ENCODE data around the gene DNAJA1.
"Not testable (repeated sequence)": the region's sequence is repeated elsewhere in the genome, so short reads cannot be mapped to it uniquely, and the experiment has no call there.

DNAJA1 gene

GRCh38 chr9:33024966-33025571 is at the start of gene DNAJA1:
Gene DNAJA1, plus strand, starts transcription at chr9:33025273. Its CDS starts 1,212 bp downstream, at chr9:33026485.
- in situ Hi-C loops (cut with MboI; ENCODE audit: low sequenced_read_pairs), result no loop called here

- in situ Hi-C loops (cut with MboI; ENCODE audit: low sequenced_read_pairs), result loop anchor here (25.0 kb wide), 1 partner anchor 566 kb away; no protein-coding TSS in a partner anchor
Measured at GRCh38 chr9:32978051-32978450, 47.0 kb upstream of the DNAJA1 start.

- in situ Hi-C loops (cut with MboI; ENCODE audit: low sequenced_read_pairs), result loop anchor here (25.0 kb wide), 1 partner anchor 575 kb away; no protein-coding TSS in a partner anchor
Measured at GRCh38 chr9:32986971-32987370, 38.1 kb upstream of the DNAJA1 start.

GRCh38 chr9:32989660-32990059 is 35.4 kb upstream of the DNAJA1 start:
- in situ Hi-C loops (cut with MboI; ENCODE audit: low sequenced_read_pairs), result loop anchor here (25.0 kb wide), 1 partner anchor 577 kb away; no protein-coding TSS in a partner anchor

GRCh38 chr9:32991897-32992594 is 33.0 kb upstream of the DNAJA1 start:
- in situ Hi-C loops (cut with MboI; ENCODE audit: low sequenced_read_pairs), result loop anchor here (25.0 kb wide), 1 partner anchor 580 kb away; no protein-coding TSS in a partner anchor

GRCh38 chr9:32992595-32993238 is 32.4 kb upstream of the DNAJA1 start:
- in situ Hi-C loops (cut with MboI; ENCODE audit: low sequenced_read_pairs), result loop anchor here (25.0 kb wide), 1 partner anchor 580 kb away; no protein-coding TSS in a partner anchor

GRCh38 chr9:33000682-33001055 is 24.4 kb upstream of the DNAJA1 start:
- in situ Hi-C loops (cut with MboI; ENCODE audit: low sequenced_read_pairs), result not testable (repeated sequence)

GRCh38 chr9:33005335-33005734 is 19.7 kb upstream of the DNAJA1 start:
- in situ Hi-C loops (cut with MboI; ENCODE audit: low sequenced_read_pairs), result not testable (repeated sequence)

GRCh38 chr9:33007755-33008154 is 17.3 kb upstream of the DNAJA1 start:
- in situ Hi-C loops (cut with MboI; ENCODE audit: low sequenced_read_pairs), result no loop called here

- in situ Hi-C loops (cut with MboI; ENCODE audit: low sequenced_read_pairs), result no loop called here
Measured at GRCh38 chr9:33011831-33012230, 13.2 kb upstream of the DNAJA1 start.

GRCh38 chr9:33012328-33013069 is 12.6 kb upstream of the DNAJA1 start:
- in situ Hi-C loops (cut with MboI; ENCODE audit: low sequenced_read_pairs), result no loop called here

- in situ Hi-C loops (cut with MboI; ENCODE audit: low sequenced_read_pairs), result no loop called here
Measured at GRCh38 chr9:33013962-33014664, 11.0 kb upstream of the DNAJA1 start.

GRCh38 chr9:33014665-33015014 is 10.4 kb upstream of the DNAJA1 start:
- in situ Hi-C loops (cut with MboI; ENCODE audit: low sequenced_read_pairs), result no loop called here

- in situ Hi-C loops (cut with MboI; ENCODE audit: low sequenced_read_pairs), result no loop called here
Measured at GRCh38 chr9:33017283-33018041, 7.6 kb upstream of the DNAJA1 start.

GRCh38 chr9:33019797-33020196 is 5.3 kb upstream of the DNAJA1 start:
- in situ Hi-C loops (cut with MboI; ENCODE audit: low sequenced_read_pairs), result no loop called here

- in situ Hi-C loops (cut with MboI; ENCODE audit: low sequenced_read_pairs), result no loop called here
Measured at GRCh38 chr9:33022303-33022702, 2.8 kb upstream of the DNAJA1 start.

GRCh38 chr9:33022755-33023154 is 2.3 kb upstream of the DNAJA1 start:
- in situ Hi-C loops (cut with MboI; ENCODE audit: low sequenced_read_pairs), result no loop called here

- in situ Hi-C loops (cut with MboI; ENCODE audit: low sequenced_read_pairs), result no loop called here
Measured at GRCh38 chr9:33023661-33024060, 1.4 kb upstream of the DNAJA1 start.

GRCh38 chr9:33024126-33024965 is 727 bp upstream of the DNAJA1 start:
- in situ Hi-C loops (cut with MboI; ENCODE audit: low sequenced_read_pairs), result no loop called here

All from HL-60/S4 treated with retinoic acid at 250 ng/mL for 4 days and 3 days (cell line).